Panc1 (cell line): ENCODE measurements around the gene AFDN. TPM values are rescaled to one million over a fixed set of nuclear protein-coding genes. Genes with fewer than 3 reads are reported as not detected.
A peak's percentile ranks its signal among the peaks of the same experiment; 100 is the strongest.

Source experiments
- ATAC-seq: fragments of 200-7000 bp; cut with Tn5 transposase; 2 replicates; pipeline ENCODE4 v1.9.1; 2020; ENCODE audit warnings: mild to moderate bottlenecking, moderate library complexity
- BruUV-seq: library from RNA; stranded (reverse); fragments of 400-500 nt; replicated peaks from 2 replicates; lab custom pipeline; 2021; lab: Mats Ljungman, UMichigan
- CTCF ChIA-PET: fragments of 300-600 bp; sonication (Branson Sonifier 250); formaldehyde crosslinking; loops from one replicate; lab custom pipeline; 2022; ENCODE audit warnings: antibody characterized with exemption; lab: Charles Lee
- POLR2A ChIA-PET: fragments of 300-600 bp; sonication (Branson Sonifier 250); formaldehyde crosslinking; loops from one replicate; lab custom pipeline; 2022; ENCODE audit warnings: antibody characterized with exemption; lab: Charles Lee
- DNase-seq: peaks from one replicate; pipeline ENCODE4 v3.0.0-alpha.2; 2010; ENCODE audit warnings: low read depth, low spot score
- H3K27ac ChIP-seq: 2 replicates; pipeline ENCODE4 v1.5.1; 2011; ENCODE audit warnings: mild to moderate bottlenecking, low read length, inconsistent platforms
- H3K27me3 ChIP-seq: fragments of 200-500 bp; sonication (Bioruptor generic); 2 replicates; pipeline ENCODE4 v1.6.0; 2014; ENCODE audit warnings: low read length, inconsistent platforms; ENCODE audit not compliant: control insufficient read depth, insufficient read depth
- H3K36me3 ChIP-seq: fragments of 200-500 bp; sonication (Bioruptor generic); 2 replicates; pipeline ENCODE4 v1.5.1; 2014; ENCODE audit warnings: inconsistent platforms, mild to moderate bottlenecking, low read length, moderate library complexity; ENCODE audit not compliant: control insufficient read depth, insufficient read depth
- H3K4me1 ChIP-seq: 2 replicates; pipeline ENCODE4 v1.5.1; 2011; ENCODE audit warnings: inconsistent platforms, mild to moderate bottlenecking, low read length, moderate library complexity; ENCODE audit not compliant: control insufficient read depth, insufficient read depth
- H3K4me3 ChIP-seq, 2 experiments: 2 replicates each; pipeline ENCODE4 v1.5.1; 2011 to 2012; ENCODE audit warnings: low read depth in 2 of 2, low read length in 2 of 2, mild to moderate bottlenecking in 2 of 2, inconsistent platforms in 1 of 2, moderate library complexity in 1 of 2
- H3K9me3 ChIP-seq: fragments of 200-500 bp; sonication (Bioruptor generic); 2 replicates; pipeline ENCODE4 v1.5.1; 2014; ENCODE audit warnings: low read depth, mild to moderate bottlenecking, inconsistent platforms, low read length, moderate library complexity; ENCODE audit not compliant: control insufficient read depth, insufficient read depth
- POLR2AphosphoS5 ChIP-seq: IDR thresholded peaks from 2 replicates; pipeline ENCODE4 v1.6.1; 2012; ENCODE audit warnings: mild to moderate bottlenecking, low read depth, low read length, moderate library complexity
- SIN3A ChIP-seq: IDR thresholded peaks from 2 replicates; pipeline ENCODE4 v1.6.1; 2012; ENCODE audit warnings: low read depth, mild to moderate bottlenecking, low read length, moderate library complexity, borderline replicate concordance; ENCODE audit not compliant: insufficient read depth
- TCF7L2 ChIP-seq: IDR thresholded peaks from 2 replicates; pipeline ENCODE4 v1.6.1; 2011; ENCODE audit warnings: mild to moderate bottlenecking, low read depth, low read length, inconsistent platforms
- in situ Hi-C: cut with HindIII; loops from 2 replicates; pipeline ENCODE4 v1.10.0; 2016; ENCODE audit warnings: low sequenced_read_pairs, low pct_unique_long_range_greater_than_20kb
- intact Hi-C: fragments of 100-400 bp; cut with micrococcal nuclease; formaldehyde crosslinking; loops from one replicate; pipeline ENCODE4 v1.10.0; 2022; ENCODE audit not compliant: unreplicated experiment
- total RNA-seq: library from RNA; stranded (reverse); gene quantifications from one replicate; pipeline ENCODE4 v1.2.1, GENCODE V29; 2021; ENCODE audit not compliant: unreplicated experiment
- TF ChIP-seq, protein P1 (sequence below): fragments of 450-650 bp; IDR thresholded peaks from 2 replicates; pipeline ENCODE4 v1.5.1; 2017; ENCODE audit warnings: mild to moderate bottlenecking
- TF ChIP-seq, protein P2 (sequence below), 2 experiments: IDR thresholded peaks; 2 replicates each; pipeline ENCODE4 v1.6.1; 2011 to 2012; ENCODE audit warnings: low read depth in 2 of 2, control low read depth in 1 of 2, low read length in 1 of 2, mild to moderate bottlenecking in 1 of 2, moderate library complexity in 1 of 2; ENCODE audit not compliant: insufficient read depth in 1 of 2

The AFDN gene
- total RNA-seq, 1 experiment from 2014 or later, result 143 TPM

DNA sequence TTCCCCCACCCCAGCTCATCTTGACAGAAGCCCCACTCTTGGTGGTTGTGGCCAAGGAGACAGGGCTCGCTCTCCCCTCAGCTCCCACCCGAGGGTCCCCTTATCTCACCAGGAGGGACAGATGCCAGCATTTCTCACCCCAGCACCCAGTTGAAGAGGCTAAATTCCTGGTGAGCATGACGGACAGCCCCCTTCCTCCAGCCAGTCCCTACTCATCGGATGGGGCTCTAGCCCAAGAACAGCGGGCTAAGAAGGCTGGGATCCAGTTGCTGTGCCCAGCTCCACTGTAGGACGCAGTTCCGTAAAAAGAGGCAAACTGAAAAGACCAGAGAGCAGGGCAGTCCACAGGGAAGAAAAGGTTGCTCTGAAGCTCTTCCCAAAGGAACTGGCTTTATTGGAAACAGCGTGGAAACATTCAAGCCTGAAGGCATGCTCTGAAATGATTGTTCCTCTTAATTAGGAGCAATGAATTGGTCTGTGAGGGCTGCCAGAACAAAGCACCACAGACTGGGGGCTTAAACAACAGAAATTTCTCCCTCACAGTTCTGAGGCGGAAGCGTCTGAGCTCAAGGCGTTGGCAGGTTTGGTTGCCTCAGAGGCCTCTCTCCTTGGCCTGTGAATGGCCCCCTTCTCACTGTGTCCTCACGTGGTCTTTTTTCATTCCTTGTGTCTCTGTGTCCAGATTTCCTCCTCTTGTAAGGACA lies 152.9 kb downstream of the AFDN start:
- Histone ChIP-seq H3K36me3 (no peaks in the 10 kb centered on the region), H3K9me3 (no peaks in the 10 kb centered on the region), H3K27me3 (no peaks in the 10 kb centered on the region), H3K4me3 (no peak overlapping the region), H3K4me1 (no peaks in the 10 kb centered on the region), H3K27ac (no peak overlapping the region)
- no TSS peak for BruUV-seq
- intact Hi-C loops (no loop called here), in situ Hi-C loops (no loop called here)
- ChIA-PET CTCF (interaction anchor here (0.6 kb wide), 1 partner anchor 19 kb away, joined by 3 read pairs; no protein-coding TSS in a partner anchor), POLR2A (no interaction called here)
- TF ChIP-seq, protein P1, sequence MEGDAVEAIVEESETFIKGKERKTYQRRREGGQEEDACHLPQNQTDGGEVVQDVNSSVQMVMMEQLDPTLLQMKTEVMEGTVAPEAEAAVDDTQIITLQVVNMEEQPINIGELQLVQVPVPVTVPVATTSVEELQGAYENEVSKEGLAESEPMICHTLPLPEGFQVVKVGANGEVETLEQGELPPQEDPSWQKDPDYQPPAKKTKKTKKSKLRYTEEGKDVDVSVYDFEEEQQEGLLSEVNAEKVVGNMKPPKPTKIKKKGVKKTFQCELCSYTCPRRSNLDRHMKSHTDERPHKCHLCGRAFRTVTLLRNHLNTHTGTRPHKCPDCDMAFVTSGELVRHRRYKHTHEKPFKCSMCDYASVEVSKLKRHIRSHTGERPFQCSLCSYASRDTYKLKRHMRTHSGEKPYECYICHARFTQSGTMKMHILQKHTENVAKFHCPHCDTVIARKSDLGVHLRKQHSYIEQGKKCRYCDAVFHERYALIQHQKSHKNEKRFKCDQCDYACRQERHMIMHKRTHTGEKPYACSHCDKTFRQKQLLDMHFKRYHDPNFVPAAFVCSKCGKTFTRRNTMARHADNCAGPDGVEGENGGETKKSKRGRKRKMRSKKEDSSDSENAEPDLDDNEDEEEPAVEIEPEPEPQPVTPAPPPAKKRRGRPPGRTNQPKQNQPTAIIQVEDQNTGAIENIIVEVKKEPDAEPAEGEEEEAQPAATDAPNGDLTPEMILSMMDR, result no peak
- TF ChIP-seq SIN3A (no peak), POLR2AphosphoS5 (no peak), TCF7L2 (no peak)
- TF ChIP-seq, protein P2, sequence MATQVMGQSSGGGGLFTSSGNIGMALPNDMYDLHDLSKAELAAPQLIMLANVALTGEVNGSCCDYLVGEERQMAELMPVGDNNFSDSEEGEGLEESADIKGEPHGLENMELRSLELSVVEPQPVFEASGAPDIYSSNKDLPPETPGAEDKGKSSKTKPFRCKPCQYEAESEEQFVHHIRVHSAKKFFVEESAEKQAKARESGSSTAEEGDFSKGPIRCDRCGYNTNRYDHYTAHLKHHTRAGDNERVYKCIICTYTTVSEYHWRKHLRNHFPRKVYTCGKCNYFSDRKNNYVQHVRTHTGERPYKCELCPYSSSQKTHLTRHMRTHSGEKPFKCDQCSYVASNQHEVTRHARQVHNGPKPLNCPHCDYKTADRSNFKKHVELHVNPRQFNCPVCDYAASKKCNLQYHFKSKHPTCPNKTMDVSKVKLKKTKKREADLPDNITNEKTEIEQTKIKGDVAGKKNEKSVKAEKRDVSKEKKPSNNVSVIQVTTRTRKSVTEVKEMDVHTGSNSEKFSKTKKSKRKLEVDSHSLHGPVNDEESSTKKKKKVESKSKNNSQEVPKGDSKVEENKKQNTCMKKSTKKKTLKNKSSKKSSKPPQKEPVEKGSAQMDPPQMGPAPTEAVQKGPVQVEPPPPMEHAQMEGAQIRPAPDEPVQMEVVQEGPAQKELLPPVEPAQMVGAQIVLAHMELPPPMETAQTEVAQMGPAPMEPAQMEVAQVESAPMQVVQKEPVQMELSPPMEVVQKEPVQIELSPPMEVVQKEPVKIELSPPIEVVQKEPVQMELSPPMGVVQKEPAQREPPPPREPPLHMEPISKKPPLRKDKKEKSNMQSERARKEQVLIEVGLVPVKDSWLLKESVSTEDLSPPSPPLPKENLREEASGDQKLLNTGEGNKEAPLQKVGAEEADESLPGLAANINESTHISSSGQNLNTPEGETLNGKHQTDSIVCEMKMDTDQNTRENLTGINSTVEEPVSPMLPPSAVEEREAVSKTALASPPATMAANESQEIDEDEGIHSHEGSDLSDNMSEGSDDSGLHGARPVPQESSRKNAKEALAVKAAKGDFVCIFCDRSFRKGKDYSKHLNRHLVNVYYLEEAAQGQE (IDR thresholded peaks at IDR 0.05; ENCODE audit: insufficient read depth in 1 of 2, low read depth in 2 of 2, low read length in 1 of 2), result no peak
- DNase-seq (no peak), ATAC-seq (0 out of 2 replicates have a peak, but pooled peaks have one; percentile 18)

DNA sequence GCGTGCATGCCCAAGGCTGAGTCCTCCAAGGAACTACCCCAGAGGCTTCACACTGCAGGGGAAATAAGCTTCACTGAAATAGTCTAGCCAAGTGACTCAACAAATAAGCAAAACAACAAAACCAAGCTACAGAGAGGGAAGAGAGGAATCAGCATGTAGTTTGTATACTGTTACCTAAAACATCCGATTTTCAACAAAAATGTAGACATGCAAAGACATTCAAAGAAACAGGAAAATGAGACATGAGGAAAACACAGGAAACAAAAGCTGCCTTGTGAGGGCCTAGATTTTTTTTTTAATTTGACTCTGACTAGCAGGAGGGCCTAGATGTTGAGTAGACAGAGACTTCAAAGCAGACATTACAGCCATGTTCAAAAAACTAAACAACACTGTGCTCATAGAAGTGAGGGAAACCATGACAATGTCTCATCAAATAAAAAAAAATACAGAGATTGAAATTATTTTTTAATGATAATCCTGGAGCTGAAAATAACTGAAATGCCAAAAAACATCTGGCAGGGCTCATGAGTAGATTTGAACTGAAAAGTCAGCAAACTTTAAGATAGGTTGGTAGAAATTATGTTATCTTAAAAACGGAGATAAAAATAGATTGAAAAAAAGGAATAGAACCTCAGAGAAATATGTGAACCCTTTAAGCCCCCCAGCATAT lies 154.3 kb downstream of the AFDN start:
- DNase-seq (no peak), ATAC-seq (no peak)
- intact Hi-C loops (no loop called here), in situ Hi-C loops (no loop called here)
- no TSS peak for BruUV-seq
- POLR2A ChIA-PET, result no interaction called here
- TF ChIP-seq SIN3A (no peak), TCF7L2 (no peak), POLR2AphosphoS5 (no peak)
- TF ChIP-seq, protein P2 (IDR thresholded peaks at IDR 0.05; ENCODE audit: insufficient read depth in 1 of 2, low read depth in 2 of 2, low read length in 1 of 2), result no peak
- TF ChIP-seq, protein P1, result no peak
- no peak overlapping the region for H3K4me3 ChIP-seq
- H3K27ac ChIP-seq, result no peak overlapping the region
- CTCF ChIA-PET, result no interaction called here
- H3K9me3 ChIP-seq, result no peaks in the 10 kb centered on the region; the same call in 1 of the 2 replicates
- H3K27me3 ChIP-seq, result no peaks in the 10 kb centered on the region
- H3K36me3 ChIP-seq, result no peaks in the 10 kb centered on the region
- no peaks in the 10 kb centered on the region for H3K4me1 ChIP-seq
